Measurements from ENCODE around the gene TMC3.

GRCh38 chr15:81391657-81392056 is 17.6 kb upstream of the TMC3 start:
- TF ChIP-seq RAD21 (IDR thresholded peaks at IDR 0.05) = no peak
- TF ChIP-seq CTCF (IDR thresholded peaks at IDR 0.05; ENCODE audit: low read depth, low read length, missing input control) = no peak
- peak; percentile 32 for TF ChIP-seq YY1 (IDR thresholded peaks at IDR 0.05)
- no peak for TF ChIP-seq TAF1 (conservative IDR thresholded peaks at IDR 0.05)
- no peak for TF ChIP-seq EGR1 (IDR thresholded peaks at IDR 0.05; ENCODE audit: low read depth in 2 of 2)
- no peak for TF ChIP-seq REST (IDR thresholded peaks at IDR 0.05)
- peak; percentile 11 to 45 for TF ChIP-seq RXRA (IDR thresholded peaks at IDR 0.05)
- no peak for TF ChIP-seq JUND (IDR thresholded peaks at IDR 0.05)
- no peak for TF ChIP-seq FOXA1 (IDR thresholded peaks at IDR 0.05)
- TF ChIP-seq HNF4G (IDR thresholded peaks at IDR 0.05) = no peak
- no peak for TF ChIP-seq GABPA (IDR thresholded peaks at IDR 0.05 in 1 of 2, conservative IDR thresholded peaks at IDR 0.05 in 1 of 2)
